ENCODE results near the gene TOMM5.

The TOMM5 gene

GRCh38 chr9:37592108-37592951 lies at the start of gene TOMM5:
TOMM5 (minus strand) TSS chr9:37592597; CDS start chr9:37592532, 65 bp downstream.
- peak; percentile 85 for DNase-seq (ENCODE audit: low read depth in 2 of 2)

- DNase-seq (ENCODE audit: low read depth in 2 of 2), result no peak
These were observed 48.9 kb upstream of the TOMM5 start for GRCh38 chr9:37641331-37641730.

GRCh38 chr9:37640246-37640645 lies 47.8 kb upstream of the TOMM5 start:
- DNase-seq (ENCODE audit: low read depth in 2 of 2), result no peak

- no peak for DNase-seq (ENCODE audit: low read depth in 2 of 2)
These were observed 47.4 kb upstream of the TOMM5 start for GRCh38 chr9:37639841-37640240.

- DNase-seq (ENCODE audit: low read depth in 2 of 2), result no peak
These were observed 46.8 kb upstream of the TOMM5 start for GRCh38 chr9:37639109-37639762.

- DNase-seq (ENCODE audit: low read depth in 2 of 2), result no peak
These were observed 44.4 kb upstream of the TOMM5 start for GRCh38 chr9:37636511-37637448.

- no peak for DNase-seq (ENCODE audit: low read depth in 2 of 2)
These were observed 43.4 kb upstream of the TOMM5 start for GRCh38 chr9:37635808-37636207.

GRCh38 chr9:37632479-37632878 lies 40.1 kb upstream of the TOMM5 start:
- DNase-seq (ENCODE audit: low read depth in 2 of 2), result no peak

- DNase-seq (ENCODE audit: low read depth in 2 of 2), result no peak
These were observed 34.4 kb upstream of the TOMM5 start for GRCh38 chr9:37626708-37627292.

- DNase-seq (ENCODE audit: low read depth in 2 of 2), result no peak
These were observed 33.4 kb upstream of the TOMM5 start for GRCh38 chr9:37625758-37626147.

GRCh38 chr9:37625036-37625757 lies 32.8 kb upstream of the TOMM5 start:
- DNase-seq (ENCODE audit: low read depth in 2 of 2), result no peak

GRCh38 chr9:37624073-37624472 lies 31.7 kb upstream of the TOMM5 start:
- no peak for DNase-seq (ENCODE audit: low read depth in 2 of 2)

- no peak for DNase-seq (ENCODE audit: low read depth in 2 of 2)
These were observed 30.9 kb upstream of the TOMM5 start for GRCh38 chr9:37623267-37623666.

- DNase-seq (ENCODE audit: low read depth in 2 of 2), result no peak
These were observed 30.1 kb upstream of the TOMM5 start for GRCh38 chr9:37622462-37622861.

- DNase-seq (ENCODE audit: low read depth in 2 of 2), result no peak
These were observed 29.1 kb upstream of the TOMM5 start for GRCh38 chr9:37621273-37622121.

- DNase-seq (ENCODE audit: low read depth in 2 of 2), result no peak
These were observed 28.0 kb upstream of the TOMM5 start for GRCh38 chr9:37620396-37620795.

- no peak for DNase-seq (ENCODE audit: low read depth in 2 of 2)
These were observed 27.4 kb upstream of the TOMM5 start for GRCh38 chr9:37619806-37620205.

GRCh38 chr9:37618817-37619216 lies 26.4 kb upstream of the TOMM5 start:
- DNase-seq (ENCODE audit: low read depth in 2 of 2), result no peak

GRCh38 chr9:37617832-37618231 lies 25.4 kb upstream of the TOMM5 start:
- DNase-seq (ENCODE audit: low read depth in 2 of 2), result no peak

- DNase-seq (ENCODE audit: low read depth in 2 of 2), result no peak
These were observed 24.8 kb upstream of the TOMM5 start for GRCh38 chr9:37617161-37617560.

Data from stimulated activated CD8-positive, alpha-beta memory T cell treated with anti-CD3 and anti-CD28 coated beads, Interleukin-15, amount 100 ng/mL, for 48 hours (primary cell).